GM12872 (cell line): ENCODE results near the gene PPP4R3A.

ENCODE experiments used
- TF ChIP-seq, protein P1 (sequence below): IDR thresholded peaks from 3 replicates; pipeline ENCODE4 v1.5.1; 2011; ENCODE audit warnings: low read depth, mild to moderate bottlenecking, low read length, moderate library complexity; ENCODE audit not compliant: insufficient read depth

PPP4R3A gene

GRCh38 chr14:91416744-91417119 lies 93.4 kb downstream of the PPP4R3A start:
- TF ChIP-seq, protein P1, sequence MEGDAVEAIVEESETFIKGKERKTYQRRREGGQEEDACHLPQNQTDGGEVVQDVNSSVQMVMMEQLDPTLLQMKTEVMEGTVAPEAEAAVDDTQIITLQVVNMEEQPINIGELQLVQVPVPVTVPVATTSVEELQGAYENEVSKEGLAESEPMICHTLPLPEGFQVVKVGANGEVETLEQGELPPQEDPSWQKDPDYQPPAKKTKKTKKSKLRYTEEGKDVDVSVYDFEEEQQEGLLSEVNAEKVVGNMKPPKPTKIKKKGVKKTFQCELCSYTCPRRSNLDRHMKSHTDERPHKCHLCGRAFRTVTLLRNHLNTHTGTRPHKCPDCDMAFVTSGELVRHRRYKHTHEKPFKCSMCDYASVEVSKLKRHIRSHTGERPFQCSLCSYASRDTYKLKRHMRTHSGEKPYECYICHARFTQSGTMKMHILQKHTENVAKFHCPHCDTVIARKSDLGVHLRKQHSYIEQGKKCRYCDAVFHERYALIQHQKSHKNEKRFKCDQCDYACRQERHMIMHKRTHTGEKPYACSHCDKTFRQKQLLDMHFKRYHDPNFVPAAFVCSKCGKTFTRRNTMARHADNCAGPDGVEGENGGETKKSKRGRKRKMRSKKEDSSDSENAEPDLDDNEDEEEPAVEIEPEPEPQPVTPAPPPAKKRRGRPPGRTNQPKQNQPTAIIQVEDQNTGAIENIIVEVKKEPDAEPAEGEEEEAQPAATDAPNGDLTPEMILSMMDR, result no peak

DNA sequence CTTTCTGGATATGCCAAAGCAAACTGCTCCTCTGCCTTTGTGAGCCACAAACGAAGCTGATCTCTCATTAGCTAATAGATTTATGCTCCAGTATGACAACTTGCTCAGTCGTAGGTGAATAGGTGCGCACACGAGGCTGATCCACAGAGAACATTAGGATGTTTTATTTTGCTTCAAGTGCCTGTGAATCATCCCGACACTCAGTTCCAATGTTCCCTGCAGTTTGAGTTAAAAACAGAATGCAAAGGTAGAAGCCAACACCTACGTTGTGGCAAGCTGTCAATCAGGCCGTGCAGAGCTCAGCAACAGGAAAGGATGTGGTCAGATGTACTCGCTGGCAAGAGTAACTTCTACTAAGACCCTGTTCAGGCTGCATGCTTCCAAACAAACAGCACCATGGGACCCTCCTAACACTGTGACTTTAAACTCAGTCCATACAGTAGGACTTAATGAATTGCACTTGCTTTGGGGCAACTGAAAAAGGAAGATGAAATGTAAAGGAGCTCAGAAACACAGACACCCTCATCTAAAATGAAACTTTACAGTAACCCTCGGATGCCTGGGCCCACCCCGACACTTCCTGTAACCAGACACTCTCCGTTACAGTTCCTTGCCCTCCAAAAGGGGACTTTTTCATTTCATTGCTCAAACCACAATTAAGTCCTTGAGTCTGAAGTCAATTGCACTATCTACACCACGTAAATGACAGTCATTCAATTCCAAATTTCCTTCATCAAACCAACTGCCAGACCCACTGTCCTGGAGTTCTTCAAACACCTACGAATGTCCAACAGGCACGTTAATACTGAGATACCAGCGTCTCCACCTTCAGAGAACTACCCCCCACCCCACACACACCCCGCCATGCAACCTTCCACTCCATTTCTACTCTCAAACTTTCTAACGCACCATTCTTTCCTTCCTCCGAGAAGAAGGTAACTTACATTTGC lies 94.0 kb downstream of the PPP4R3A start:
- TF ChIP-seq, protein P1, result no peak

GRCh38 chr14:91414475-91414833 lies 95.7 kb downstream of the PPP4R3A start:
- TF ChIP-seq, protein P1, result no peak

- TF ChIP-seq, protein P1, result no peak
Measured at GRCh38 chr14:91413547-91414474, 96.3 kb downstream of the PPP4R3A start.

- TF ChIP-seq, protein P1, result no peak
Measured at GRCh38 chr14:91412939-91413338, 97.2 kb downstream of the PPP4R3A start.

- TF ChIP-seq, protein P1, result no peak
Measured at GRCh38 chr14:91410771-91411536, 99.2 kb downstream of the PPP4R3A start.
